Osteocyte (in vitro differentiated cells): ENCODE results near the gene KLHL20. TPM values are rescaled to one million over a fixed set of nuclear protein-coding genes. Genes with fewer than 3 reads are reported as not detected.
"Not testable (repeated sequence)": the region's sequence is repeated elsewhere in the genome, so short reads cannot be mapped to it uniquely, and the experiment has no call there.

Experiments used
- DNase-seq: peaks from one replicate; pipeline ENCODE4 v3.0.0; 2021; ENCODE audit warnings: mixed read lengths; ENCODE audit not compliant: unreplicated experiment; ENCODE audit errors: extremely low spot score
- H3K27ac Mint-ChIP-seq: one replicate; pipeline ENCODE4 v1.8.0; 2021; ENCODE audit warnings: mild to moderate bottlenecking, mixed read lengths; ENCODE audit not compliant: unreplicated experiment
- H3K27me3 Mint-ChIP-seq: one replicate; pipeline ENCODE4 v1.8.0; 2021; ENCODE audit warnings: mixed read lengths; ENCODE audit not compliant: unreplicated experiment
- H3K36me3 Mint-ChIP-seq: one replicate; pipeline ENCODE4 v1.8.0; 2021; ENCODE audit warnings: mixed read lengths; ENCODE audit not compliant: unreplicated experiment
- H3K4me1 Mint-ChIP-seq: one replicate; pipeline ENCODE4 v1.8.0; 2021; ENCODE audit warnings: mixed read lengths; ENCODE audit not compliant: unreplicated experiment
- H3K4me3 Mint-ChIP-seq: one replicate; pipeline ENCODE4 v1.8.0; 2021; ENCODE audit warnings: mild to moderate bottlenecking, moderate library complexity, mixed read lengths; ENCODE audit not compliant: unreplicated experiment
- H3K9me3 Mint-ChIP-seq: one replicate; pipeline ENCODE4 v1.8.0; 2021; ENCODE audit warnings: mixed read lengths; ENCODE audit not compliant: unreplicated experiment
- total RNA-seq: library from RNA; stranded (reverse); gene quantifications from 2 replicates; pipeline ENCODE4 v1.2.1, GENCODE V29; 2021
- TF ChIP-seq, protein P1 (sequence below): fragments of 200-600 bp; sonication (generic); IDR thresholded peaks from 2 replicates; pipeline ENCODE4 v1.5.0; 2021; ENCODE audit warnings: antibody characterized with exemption, mild to moderate bottlenecking, moderate library complexity

KLHL20 gene
- total RNA-seq, 1 donor from 2014 or later, result 27.1 TPM

DNA sequence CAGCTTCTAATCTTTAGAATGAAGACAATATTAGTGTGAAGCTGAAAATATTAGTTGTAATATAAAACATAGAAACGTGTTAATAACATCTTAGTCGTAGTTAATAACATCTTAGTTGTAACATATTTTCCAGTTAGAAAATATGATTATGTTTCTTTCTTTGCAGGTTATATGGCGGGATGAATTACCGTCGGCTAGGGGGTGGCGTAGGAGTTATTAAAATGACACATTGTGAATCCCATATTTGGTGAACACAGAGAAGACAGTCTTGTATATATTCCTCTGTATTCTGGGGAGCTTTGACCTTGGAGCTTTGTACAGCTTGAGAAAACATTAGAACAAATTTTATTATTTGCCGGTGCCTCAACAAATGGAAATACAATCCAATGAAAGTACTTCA, 70.2 kb downstream of the KLHL20 start:
- DNase-seq, result no peak
- TF ChIP-seq, protein P1, sequence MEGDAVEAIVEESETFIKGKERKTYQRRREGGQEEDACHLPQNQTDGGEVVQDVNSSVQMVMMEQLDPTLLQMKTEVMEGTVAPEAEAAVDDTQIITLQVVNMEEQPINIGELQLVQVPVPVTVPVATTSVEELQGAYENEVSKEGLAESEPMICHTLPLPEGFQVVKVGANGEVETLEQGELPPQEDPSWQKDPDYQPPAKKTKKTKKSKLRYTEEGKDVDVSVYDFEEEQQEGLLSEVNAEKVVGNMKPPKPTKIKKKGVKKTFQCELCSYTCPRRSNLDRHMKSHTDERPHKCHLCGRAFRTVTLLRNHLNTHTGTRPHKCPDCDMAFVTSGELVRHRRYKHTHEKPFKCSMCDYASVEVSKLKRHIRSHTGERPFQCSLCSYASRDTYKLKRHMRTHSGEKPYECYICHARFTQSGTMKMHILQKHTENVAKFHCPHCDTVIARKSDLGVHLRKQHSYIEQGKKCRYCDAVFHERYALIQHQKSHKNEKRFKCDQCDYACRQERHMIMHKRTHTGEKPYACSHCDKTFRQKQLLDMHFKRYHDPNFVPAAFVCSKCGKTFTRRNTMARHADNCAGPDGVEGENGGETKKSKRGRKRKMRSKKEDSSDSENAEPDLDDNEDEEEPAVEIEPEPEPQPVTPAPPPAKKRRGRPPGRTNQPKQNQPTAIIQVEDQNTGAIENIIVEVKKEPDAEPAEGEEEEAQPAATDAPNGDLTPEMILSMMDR, result no peak
- H3K4me3 Mint-ChIP-seq, result no peak overlapping the region
- H3K9me3 Mint-ChIP-seq, result no peaks in the 10 kb centered on the region
- no peaks in the 10 kb centered on the region for H3K4me1 Mint-ChIP-seq
- H3K27me3 Mint-ChIP-seq, result no peaks in the 10 kb centered on the region
- H3K27ac Mint-ChIP-seq, result no peak overlapping the region
- H3K36me3 Mint-ChIP-seq, result peaks cover 38% of the 10 kb centered on the region

DNA sequence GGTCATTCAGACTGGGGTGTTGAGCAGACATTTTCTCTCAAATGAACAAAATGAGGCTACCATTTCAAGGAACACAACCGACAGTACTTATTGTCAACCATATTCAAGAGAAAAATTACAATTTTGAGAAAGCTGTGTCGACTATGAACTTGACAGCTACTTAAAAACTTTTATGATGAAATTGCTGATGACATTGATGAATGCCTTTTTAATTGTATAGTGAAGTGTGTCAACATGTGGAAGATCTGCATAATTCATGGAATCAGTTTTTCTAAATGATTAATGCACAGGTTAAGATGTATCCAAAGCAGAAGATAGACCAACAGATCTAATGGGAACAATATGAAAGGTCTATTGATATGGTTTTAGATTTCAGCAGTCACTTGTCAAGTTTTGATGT, 75.1 kb downstream of the KLHL20 start:
- DNase-seq, result no peak
- Mint-ChIP-seq H3K4me1 (no peaks in the 10 kb centered on the region), H3K27ac (no peak overlapping the region), H3K36me3 (peaks cover 21% of the 10 kb centered on the region), H3K4me3 (no peak overlapping the region), H3K9me3 (no peaks in the 10 kb centered on the region), H3K27me3 (no peaks in the 10 kb centered on the region)
- TF ChIP-seq, protein P1, result no peak

DNA sequence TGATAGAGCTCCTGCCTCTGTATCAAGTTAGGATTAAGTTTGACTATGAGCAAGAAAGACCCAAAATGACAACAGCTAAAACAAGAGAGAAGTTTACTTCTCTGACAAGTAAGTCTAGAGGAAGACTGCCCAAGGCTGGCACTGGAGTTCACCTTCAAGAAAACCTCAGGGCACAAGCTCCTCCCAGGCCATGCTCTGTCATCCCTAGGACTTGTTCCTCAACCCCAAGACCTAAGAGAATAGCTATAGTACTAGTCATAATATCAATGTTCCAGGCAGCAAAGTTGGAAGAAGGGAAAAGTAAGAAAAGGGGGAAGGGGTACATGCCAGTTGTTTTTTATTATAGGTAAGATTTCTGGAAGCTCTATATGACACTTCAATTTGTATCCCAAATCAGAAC, 83.3 kb downstream of the KLHL20 start:
- Mint-ChIP-seq H3K27ac (no peak overlapping the region), H3K36me3 (peaks cover 13% of the 10 kb centered on the region), H3K27me3 (no peaks in the 10 kb centered on the region), H3K4me1 (no peaks in the 10 kb centered on the region), H3K4me3 (no peak overlapping the region), H3K9me3 (peaks cover 5% of the 10 kb centered on the region)
- TF ChIP-seq, protein P1, result no peak
- DNase-seq, result no peak

DNA sequence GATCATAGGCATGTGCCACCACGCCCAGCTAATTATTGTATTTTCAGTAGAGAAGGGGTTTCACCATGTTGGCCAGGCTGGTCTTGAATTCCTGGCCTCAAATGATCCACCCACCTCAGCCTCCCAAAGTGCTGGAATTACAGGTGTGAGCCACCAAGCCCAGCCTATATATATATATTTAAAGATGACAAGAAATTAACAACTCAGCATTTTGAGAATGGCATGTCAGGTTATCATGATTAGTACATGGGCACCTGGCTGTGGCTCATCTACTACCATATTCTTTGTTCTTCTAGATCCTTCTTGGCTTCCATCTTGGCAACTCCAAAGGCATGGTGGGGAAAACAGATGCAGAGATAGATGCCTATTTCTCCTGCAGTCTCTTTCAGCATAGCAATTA, 85.2 kb downstream of the KLHL20 start:
- peaks cover 13% of the 10 kb centered on the region for H3K36me3 Mint-ChIP-seq
- H3K27me3 Mint-ChIP-seq, H3K4me1 Mint-ChIP-seq: not testable (repeated sequence)

DNA sequence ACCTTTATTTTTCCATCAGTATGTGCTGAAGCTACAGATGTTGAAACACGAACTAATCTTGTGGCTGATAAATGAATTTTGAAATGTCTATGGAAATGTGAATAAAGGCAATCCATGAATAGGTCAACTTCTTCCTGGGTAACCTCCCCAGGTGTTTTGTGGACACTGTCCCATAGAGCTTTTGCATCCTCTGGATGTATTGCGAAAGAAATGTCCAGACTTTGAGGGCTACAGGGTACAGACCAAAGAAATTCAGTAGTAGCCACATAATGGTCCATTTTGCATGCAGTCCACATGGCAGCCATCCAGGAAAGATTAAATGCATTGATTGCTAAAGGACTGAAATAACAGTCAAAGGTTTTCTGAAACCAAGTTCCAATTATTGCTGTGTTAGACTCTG, 88.2 kb downstream of the KLHL20 start:
- H3K4me3 Mint-ChIP-seq, result no peak overlapping the region
- TF ChIP-seq, protein P1, result no peak
- H3K4me1 Mint-ChIP-seq, result no peaks in the 10 kb centered on the region
- peaks cover 6% of the 10 kb centered on the region for H3K36me3 Mint-ChIP-seq
- no peak for DNase-seq
- no peaks in the 10 kb centered on the region for H3K9me3 Mint-ChIP-seq
- H3K27ac Mint-ChIP-seq, result no peak overlapping the region
- H3K27me3 Mint-ChIP-seq, result no peaks in the 10 kb centered on the region

More for the DNA sequence above, 85.2 kb downstream of the KLHL20 start:
- DNase-seq, H3K27ac Mint-ChIP-seq, H3K4me3 Mint-ChIP-seq, H3K9me3 Mint-ChIP-seq: not testable (repeated sequence)

DNA sequence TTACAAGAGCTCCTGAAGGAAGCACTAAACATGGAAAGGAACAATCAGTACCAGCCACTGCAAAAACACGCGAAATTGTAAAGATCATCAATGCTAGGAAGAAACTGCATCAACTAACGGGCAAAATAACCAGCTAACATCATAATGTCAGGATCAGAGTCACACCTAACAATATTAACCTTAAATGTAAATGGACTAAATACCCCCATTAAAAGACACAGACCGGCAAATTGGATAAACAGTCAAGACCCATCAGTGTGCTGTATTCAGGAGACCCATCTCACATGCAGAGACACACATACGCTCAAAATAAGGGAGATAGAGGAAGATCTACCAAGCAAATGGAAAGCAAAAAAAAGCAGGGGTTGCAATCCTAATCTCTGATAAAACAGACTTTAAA, 98.9 kb downstream of the KLHL20 start:
- H3K9me3 Mint-ChIP-seq, H3K4me3 Mint-ChIP-seq, DNase-seq, H3K27ac Mint-ChIP-seq, H3K4me1 Mint-ChIP-seq, H3K27me3 Mint-ChIP-seq: not testable (repeated sequence)
- peaks cover 34% of the 10 kb centered on the region for H3K36me3 Mint-ChIP-seq
